HepG2 (cell line): ENCODE measurements around the gene PRKAG3. TPM values are rescaled to one million over a fixed set of nuclear protein-coding genes. Genes with fewer than 3 reads are reported as not detected.

Source experiments
- ATAC-seq: fragments of 200-7000 bp; cut with Tn5 transposase; 3 replicates; pipeline ENCODE4 v1.9.1; 2020; ENCODE audit warnings: mild to moderate bottlenecking, moderate library complexity
- BruUV-seq: library from RNA; stranded (reverse); fragments of 400-500 nt; replicated peaks from 2 replicates; lab custom pipeline; 2021; lab: Mats Ljungman, UMichigan
- CTCF ChIA-PET: fragments of 300-600 bp; formaldehyde crosslinking; extraction: SDS; loops from one replicate; lab custom pipeline; 2021; ENCODE audit warnings: low total read pairs, inconsistent platforms, low intra/inter-chr PET ratio; lab: Yijun Ruan, JAX
- POLR2A ChIA-PET: fragments of 350-600 bp; sonication (Branson Sonifier 250); formaldehyde crosslinking; loops from one replicate; lab custom pipeline; 2020; ENCODE audit warnings: antibody characterized with exemption, inconsistent platforms; lab: Yijun Ruan, JAX
- DNase-seq: peaks from one replicate; pipeline ENCODE4 v3.0.0-alpha.2; 2015; ENCODE audit warnings: low spot score
- FAIRE-seq: peaks from 3 replicates; lab custom pipeline; 2011; peaks lifted over from hg19 to GRCh38; lab: Jason Lieb, UNC
- H2AFZ ChIP-seq: one replicate; pipeline ENCODE4 v1.6.1; 2011; ENCODE audit warnings: low read length, inconsistent platforms
- H3K27ac ChIP-seq: fragments of 300-600 bp; 3 replicates; pipeline ENCODE4 v1.8.0; 2011; ENCODE audit warnings: mixed run types, mild to moderate bottlenecking, mixed read lengths, low read length, inconsistent platforms; ENCODE audit not compliant: insufficient read depth; ENCODE audit errors: extremely low read length
- H3K27me3 ChIP-seq, 2 experiments: fragments of 200-600 bp in 1 of 2; 2 replicates in 1 of 2; 3 replicates in 1 of 2; pipeline versions ENCODE4 v1.6.0 to v1.8.0; 2011; ENCODE audit warnings: low read length in 2 of 2, mild to moderate bottlenecking in 2 of 2, moderate library complexity in 2 of 2, inconsistent platforms in 1 of 2; ENCODE audit not compliant: insufficient read depth in 2 of 2, control insufficient read depth in 1 of 2
- H3K36me3 ChIP-seq, 2 experiments: fragments of 200-600 bp in 1 of 2; replicated peaks in 1 of 2; 2 replicates in 1 of 2; 3 replicates in 1 of 2; pipeline versions ENCODE4 v1.5.1 to v1.8.0; 2011; ENCODE audit warnings: low read length in 2 of 2, inconsistent platforms in 1 of 2; ENCODE audit not compliant: insufficient read depth in 2 of 2, control insufficient read depth in 1 of 2
- H3K4me1 ChIP-seq: 2 replicates; pipeline ENCODE4 v1.5.1; 2012; ENCODE audit warnings: low read length, inconsistent platforms; ENCODE audit not compliant: insufficient read depth
- H3K4me2 ChIP-seq: 2 replicates; pipeline ENCODE4 v1.6.0; 2011; ENCODE audit warnings: low read depth, low read length, inconsistent platforms
- H3K4me3 ChIP-seq, 3 experiments: fragments of 200-600 bp in 1 of 3; sonication (generic), shearing (Covaris generic) in 1 of 3; replicated peaks in 1 of 3; 2 replicates each; pipeline ENCODE4 v1.5.1; 2011 to 2016; ENCODE audit warnings: low read length in 3 of 3, inconsistent platforms in 2 of 3, low read depth in 2 of 3, mild to moderate bottlenecking in 2 of 3, control low read depth in 1 of 3, mixed read lengths in 1 of 3; ENCODE audit not compliant: insufficient read depth in 1 of 3
- H3K79me2 ChIP-seq: one replicate; pipeline ENCODE4 v1.6.1; 2011; ENCODE audit warnings: low read length, inconsistent platforms; ENCODE audit not compliant: insufficient read depth
- H3K9ac ChIP-seq: 2 replicates; pipeline ENCODE4 v1.6.0; 2011; ENCODE audit warnings: mild to moderate bottlenecking, low read depth, low read length, inconsistent platforms; ENCODE audit not compliant: insufficient read depth
- H3K9me3 ChIP-seq: 2 replicates; pipeline ENCODE4 v1.5.1; 2012; ENCODE audit warnings: mild to moderate bottlenecking, low read length
- H4K20me1 ChIP-seq: 2 replicates; pipeline ENCODE4 v1.6.0; 2011; ENCODE audit warnings: inconsistent platforms, mild to moderate bottlenecking, low read length, moderate library complexity; ENCODE audit not compliant: insufficient read depth
- DNMT1 ChIP-seq: sonication (generic); formaldehyde crosslinking; IDR thresholded peaks from 2 replicates; pipeline ENCODE4 v1.5.1; 2020; ENCODE audit warnings: mild to moderate bottlenecking, missing genetic modification reagents
- HNRNPH1 ChIP-seq: fragments of 200-400 bp; formaldehyde crosslinking; optimal IDR thresholded peaks from 2 replicates; pipeline ENCODE3; 2017; ENCODE audit warnings: mild to moderate bottlenecking, low read depth, low read length
- STAG1 ChIP-seq: sonication (generic); formaldehyde crosslinking; IDR thresholded peaks from 2 replicates; pipeline ENCODE4 v1.4.0; 2020; ENCODE audit warnings: missing genetic modification reagents
- ZEB1 ChIP-seq: IDR thresholded peaks from 2 replicates; pipeline ENCODE4 v1.6.1; 2012; ENCODE audit warnings: mild to moderate bottlenecking, low read depth, inconsistent platforms; ENCODE audit not compliant: insufficient replicate concordance
- ZMYM3 ChIP-seq: sonication (generic); formaldehyde crosslinking; IDR thresholded peaks from 2 replicates; pipeline ENCODE4 v1.5.1; 2020; ENCODE audit warnings: mild to moderate bottlenecking, missing genetic modification reagents
- ZNF207 ChIP-seq: fragments of 450-650 bp; IDR thresholded peaks from 2 replicates; pipeline ENCODE4 v1.6.1; 2016; ENCODE audit warnings: antibody characterized with exemption, borderline replicate concordance
- ZNF589 ChIP-seq: sonication (generic); formaldehyde crosslinking; conservative IDR thresholded peaks from 2 replicates; pipeline ENCODE4 v1.8.0; 2022; ENCODE audit warnings: mild to moderate bottlenecking, moderate library complexity, missing genetic modification reagents
- ZNF598 ChIP-seq: sonication (generic); formaldehyde crosslinking; IDR thresholded peaks from 2 replicates; pipeline ENCODE4 v1.5.1; 2020; ENCODE audit warnings: mild to moderate bottlenecking, missing genetic modification reagents, borderline replicate concordance
- ZNF768 ChIP-seq: sonication (generic); formaldehyde crosslinking; IDR thresholded peaks from 2 replicates; pipeline ENCODE4 v1.4.0; 2020; ENCODE audit warnings: missing genetic modification reagents
- WGBS: methylation state at CpG from one replicate; pipeline ENCODE4 v1.1.6; 2017; ENCODE audit warnings: low lambda C conversion rate; 5-methylcytosine and 5-hydroxymethylcytosine counted together
- in situ Hi-C: cut with HindIII; loops from 2 replicates; pipeline ENCODE4 v1.10.0; 2017; ENCODE audit warnings: low pct_unique_long_range_greater_than_20kb; ENCODE audit not compliant: extremely low pct_ligation_motif_present
- intact Hi-C: fragments of 100-400 bp; cut with micrococcal nuclease; formaldehyde crosslinking; loops from one replicate; pipeline ENCODE4 v1.10.0; 2022; ENCODE audit not compliant: unreplicated experiment
- polyA plus RNA-seq, 8 experiments: library from polyadenylated mRNA; depleted of rRNA in 3 of 8; stranded (reverse) in 7 of 8; unstranded in 1 of 8; fragments of >200 nt; fragmentation: Illumina TruSeq in 4 of 8; extraction: Trizol in 4 of 8; gene quantifications; 2 replicates each; pipeline versions ENCODE4 v1.2.1 to v1.2.3, GENCODE V29; 2011 to 2016; ENCODE audit warnings: low read depth in 4 of 8, missing spikeins in 1 of 8, mixed read lengths in 1 of 8; ENCODE audit not compliant: insufficient read depth in 1 of 8
- total RNA-seq, 5 experiments: library from RNA; depleted of rRNA; stranded (reverse); fragments of >200 nt; fragmentation: Illumina TruSeq; extraction: Trizol; gene quantifications; 2 replicates each; pipeline ENCODE4 v1.2.3, GENCODE V29; 2016; ENCODE audit warnings: low read depth in 1 of 5
- TF ChIP-seq, protein P1 (sequence below): sonication (generic); formaldehyde crosslinking; conservative IDR thresholded peaks from 2 replicates; pipeline ENCODE4 v1.5.0; 2020; ENCODE audit warnings: missing genetic modification reagents
- TF ChIP-seq, protein P2 (sequence below): sonication (generic); formaldehyde crosslinking; IDR thresholded peaks from 2 replicates; pipeline ENCODE4 v1.4.0; 2020; ENCODE audit warnings: missing genetic modification reagents, low read depth, mild to moderate bottlenecking, borderline replicate concordance

The PRKAG3 gene
- total and polyA plus RNA-seq, 2 of the 13 experiments (the other 11 are each of a cell fraction or from before 2014, with no cell fraction given), result not detected

DNA sequence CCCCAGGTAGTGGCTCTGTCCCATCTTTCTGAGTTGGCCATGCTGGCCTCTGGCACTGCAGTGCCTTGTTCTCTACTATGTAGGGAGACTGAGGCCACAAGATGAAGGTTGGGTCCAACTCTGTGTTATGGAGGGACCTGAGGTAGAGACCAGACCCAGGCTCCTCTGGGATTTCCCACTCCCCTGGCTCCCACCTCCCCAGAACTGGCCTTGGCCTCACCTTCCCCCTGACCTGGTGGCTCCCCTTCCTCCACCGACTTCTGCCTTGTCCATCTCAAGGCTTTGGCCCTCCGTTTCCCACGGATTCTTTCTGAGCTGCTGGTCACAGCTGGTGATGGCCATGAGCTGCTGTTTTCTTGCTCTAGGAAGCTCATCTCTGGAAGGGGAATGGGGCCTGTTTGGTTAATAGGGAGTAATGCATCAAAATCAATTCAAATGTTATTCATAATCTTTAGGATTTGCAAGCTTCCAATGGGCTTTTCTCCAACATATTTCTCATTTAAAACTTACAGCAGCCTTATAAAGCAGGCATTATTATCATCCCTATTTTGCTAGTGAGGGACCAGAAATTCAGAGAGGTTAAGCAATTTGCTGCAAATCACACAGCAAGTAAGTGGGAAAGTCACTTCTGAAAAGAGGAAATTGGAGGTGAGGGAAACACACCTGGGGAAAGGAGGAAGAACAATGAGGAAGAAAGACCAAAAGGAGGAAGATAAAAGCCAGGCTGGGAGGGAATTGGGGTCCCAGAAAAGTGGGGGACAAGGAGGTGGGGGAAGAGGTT is 887 bp downstream of the PRKAG3 start:
- H2AFZ ChIP-seq, result no peak overlapping the region
- FAIRE-seq (no peak), DNase-seq (no peak), ATAC-seq (no peak)
- intact Hi-C loops, result no loop called here
- BruUV-seq, result no TSS peak
- no peak overlapping the region for H3K4me3 ChIP-seq
- H3K9me3 ChIP-seq, result no peaks in the 10 kb centered on the region
- in situ Hi-C loops, result loop anchor here (25.0 kb wide), 1 partner anchor 93 kb away; no protein-coding TSS in a partner anchor
- POLR2A ChIA-PET, result interaction anchor here (1.6 kb wide), 1 partner anchor 49 kb away, joined by 5 read pairs; the partner anchor contains the start of gene CYP27A1
- H3K4me2 ChIP-seq, result no peak overlapping the region
- H3K9ac ChIP-seq, result no peak overlapping the region
- H3K4me1 ChIP-seq, result peaks cover 40% of the 10 kb centered on the region
- H4K20me1 ChIP-seq, result no peaks in the 10 kb centered on the region
- H3K79me2 ChIP-seq, result no peaks in the 10 kb centered on the region
- no peaks in the 10 kb centered on the region for H3K36me3 ChIP-seq
- CTCF ChIA-PET, result no interaction called here
- TF ChIP-seq ZNF768 (peak; percentile 84; the same call in 1 of the 2 replicates), ZMYM3 (CRISPR knock-in tag) (peak; percentile 35; the same call in 1 of the 2 replicates), STAG1 (CRISPR knock-in tag) (no peak)
- no peak overlapping the region for H3K27ac ChIP-seq
- 54% methylated on average over 3 of the region's 3 CpGs for WGBS
- H3K27me3 ChIP-seq, result peaks cover 16 to 82% of the 10 kb centered on the region in 2 experiments; a peak in 4 of 5 replicates

DNA sequence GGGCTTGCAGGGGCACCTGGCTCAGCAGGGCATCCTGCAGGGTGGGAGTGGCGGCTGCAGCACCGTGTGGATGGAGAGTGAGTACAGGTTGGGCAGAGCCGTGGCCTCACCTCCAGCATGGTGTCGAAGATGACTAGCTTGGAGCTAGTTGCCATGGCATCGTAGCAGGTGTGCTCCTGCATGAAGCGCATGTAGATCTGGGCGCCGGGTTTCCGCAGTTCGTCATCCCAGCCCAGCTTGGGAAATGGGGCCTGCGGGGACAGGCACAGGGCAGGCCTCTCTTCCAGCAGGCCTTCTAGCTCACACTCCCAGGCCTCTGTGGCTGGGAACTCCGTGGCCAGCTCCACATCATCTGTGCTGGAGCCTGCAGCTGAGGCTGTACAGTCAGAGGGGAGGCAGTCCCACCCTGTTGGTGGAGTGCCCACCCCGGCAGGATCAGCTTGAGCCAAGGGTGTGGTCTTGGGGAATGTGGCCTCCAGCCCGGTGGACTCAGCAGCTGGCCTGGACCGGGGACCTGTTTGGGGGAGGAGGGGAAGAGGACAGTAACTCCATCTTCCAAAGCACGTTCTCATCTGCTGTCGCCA is 1.6 kb downstream of the PRKAG3 start:
- TF ChIP-seq, protein P1, sequence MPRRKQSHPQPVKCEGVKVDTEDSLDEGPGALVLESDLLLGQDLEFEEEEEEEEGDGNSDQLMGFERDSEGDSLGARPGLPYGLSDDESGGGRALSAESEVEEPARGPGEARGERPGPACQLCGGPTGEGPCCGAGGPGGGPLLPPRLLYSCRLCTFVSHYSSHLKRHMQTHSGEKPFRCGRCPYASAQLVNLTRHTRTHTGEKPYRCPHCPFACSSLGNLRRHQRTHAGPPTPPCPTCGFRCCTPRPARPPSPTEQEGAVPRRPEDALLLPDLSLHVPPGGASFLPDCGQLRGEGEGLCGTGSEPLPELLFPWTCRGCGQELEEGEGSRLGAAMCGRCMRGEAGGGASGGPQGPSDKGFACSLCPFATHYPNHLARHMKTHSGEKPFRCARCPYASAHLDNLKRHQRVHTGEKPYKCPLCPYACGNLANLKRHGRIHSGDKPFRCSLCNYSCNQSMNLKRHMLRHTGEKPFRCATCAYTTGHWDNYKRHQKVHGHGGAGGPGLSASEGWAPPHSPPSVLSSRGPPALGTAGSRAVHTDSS, result no peak
- no peak for TF ChIP-seq ZNF207
- TF ChIP-seq, protein P2, sequence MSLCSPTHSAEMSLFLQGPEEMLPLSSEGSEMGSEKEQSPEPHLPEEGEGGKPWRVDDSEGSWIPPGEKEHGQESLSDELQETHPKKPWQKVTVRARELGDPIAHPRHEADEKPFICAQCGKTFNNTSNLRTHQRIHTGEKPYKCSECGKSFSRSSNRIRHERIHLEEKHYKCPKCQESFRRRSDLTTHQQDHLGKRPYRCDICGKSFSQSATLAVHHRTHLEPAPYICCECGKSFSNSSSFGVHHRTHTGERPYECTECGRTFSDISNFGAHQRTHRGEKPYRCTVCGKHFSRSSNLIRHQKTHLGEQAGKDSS, result no peak
- no peak for TF ChIP-seq ZEB1
- TF ChIP-seq DNMT1 (CRISPR knock-in tag), result no peak
- TF ChIP-seq ZNF589 (CRISPR knock-in tag), result no peak
- TF ChIP-seq ZNF598 (CRISPR knock-in tag), result no peak
- TF ChIP-seq HNRNPH1, result no peak
- peak; percentile 13 for ATAC-seq
- POLR2A ChIA-PET, result interaction anchor here (0.6 to 1.6 kb wide), 2 partner anchors 21 to 48 kb away, joined by 5 read pairs; partner anchors contain the start of gene CYP27A1

More for the DNA sequence above, 1.6 kb downstream of the PRKAG3 start:
- CTCF ChIA-PET, result no interaction called here
- 31% methylated on average over 8 of the region's 17 CpGs for WGBS
- no peak overlapping the region for H3K9ac ChIP-seq
- peaks cover 40% of the 10 kb centered on the region for H3K4me1 ChIP-seq
- H3K27me3 ChIP-seq, result peaks cover 16 to 75% of the 10 kb centered on the region in 2 experiments; a peak in 4 of 5 replicates
- no peak overlapping the region for H3K4me3 ChIP-seq
- no peak for FAIRE-seq
- H4K20me1 ChIP-seq, result no peaks in the 10 kb centered on the region
- in situ Hi-C loops (loop anchor here (25.0 kb wide), 1 partner anchor 93 kb away; no protein-coding TSS in a partner anchor), intact Hi-C loops (no loop called here)
- no peak overlapping the region for H3K4me2 ChIP-seq
- no peak for DNase-seq
- no peaks in the 10 kb centered on the region for H3K79me2 ChIP-seq
- H3K9me3 ChIP-seq, result no peaks in the 10 kb centered on the region
- no TSS peak for BruUV-seq
- H3K27ac ChIP-seq, result no peak overlapping the region
- H2AFZ ChIP-seq, result no peak overlapping the region
- no peaks in the 10 kb centered on the region for H3K36me3 ChIP-seq
